SKM-1 (cell line): ENCODE data around the gene EWSR1.
"Not testable (repeated sequence)": the region's sequence is repeated elsewhere in the genome, so short reads cannot be mapped to it uniquely, and the experiment has no call there.

Source experiments
- DNase-seq: peaks from one replicate; lab custom pipeline; 2025; ENCODE audit not compliant: unreplicated experiment; lab: John Stamatoyannopoulos, UW

EWSR1 gene

GRCh38 chr22:29334696-29335344, 66.8 kb downstream of the EWSR1 start:
- no peak for DNase-seq

GRCh38 chr22:29335656-29336055, 67.6 kb downstream of the EWSR1 start:
- DNase-seq = no peak

- DNase-seq = no peak
Observed at GRCh38 chr22:29336751-29337490, 68.9 kb downstream of the EWSR1 start.

GRCh38 chr22:29337631-29338284, 69.7 kb downstream of the EWSR1 start:
- DNase-seq = no peak

- no peak for DNase-seq
Observed at GRCh38 chr22:29338398-29338797, 70.3 kb downstream of the EWSR1 start.

- no peak for DNase-seq
Observed at GRCh38 chr22:29339381-29340235, 71.5 kb downstream of the EWSR1 start.

- DNase-seq = no peak
Observed at GRCh38 chr22:29340566-29340965, 72.5 kb downstream of the EWSR1 start.

- no peak for DNase-seq
Observed at GRCh38 chr22:29341056-29341848, 73.2 kb downstream of the EWSR1 start.

- DNase-seq = no peak
Observed at GRCh38 chr22:29341849-29342127, 73.7 kb downstream of the EWSR1 start.

- DNase-seq = peak; percentile 22
Observed at GRCh38 chr22:29342177-29342576, 74.1 kb downstream of the EWSR1 start.

- no peak for DNase-seq
Observed at GRCh38 chr22:29342577-29343312, 74.7 kb downstream of the EWSR1 start.

- DNase-seq = no peak
Observed at GRCh38 chr22:29343313-29343805, 75.3 kb downstream of the EWSR1 start.

GRCh38 chr22:29344137-29344536, 76.1 kb downstream of the EWSR1 start:
- no peak for DNase-seq

- DNase-seq = not testable (repeated sequence)
Observed at GRCh38 chr22:29344889-29345288, 76.8 kb downstream of the EWSR1 start.

GRCh38 chr22:29345932-29346331, 77.9 kb downstream of the EWSR1 start:
- DNase-seq = no peak

- no peak for DNase-seq
Observed at GRCh38 chr22:29346659-29347058, 78.6 kb downstream of the EWSR1 start.

GRCh38 chr22:29348041-29348440, 80.0 kb downstream of the EWSR1 start:
- no peak for DNase-seq

GRCh38 chr22:29348956-29349355, 80.9 kb downstream of the EWSR1 start:
- no peak for DNase-seq
